ENCODE data around the gene GJA3.
A peak's percentile ranks its signal among the peaks of the same experiment; 100 is the strongest.
"Not testable (repeated sequence)": the region's sequence is repeated elsewhere in the genome, so short reads cannot be mapped to it uniquely, and the experiment has no call there.

The GJA3 gene

DNA sequence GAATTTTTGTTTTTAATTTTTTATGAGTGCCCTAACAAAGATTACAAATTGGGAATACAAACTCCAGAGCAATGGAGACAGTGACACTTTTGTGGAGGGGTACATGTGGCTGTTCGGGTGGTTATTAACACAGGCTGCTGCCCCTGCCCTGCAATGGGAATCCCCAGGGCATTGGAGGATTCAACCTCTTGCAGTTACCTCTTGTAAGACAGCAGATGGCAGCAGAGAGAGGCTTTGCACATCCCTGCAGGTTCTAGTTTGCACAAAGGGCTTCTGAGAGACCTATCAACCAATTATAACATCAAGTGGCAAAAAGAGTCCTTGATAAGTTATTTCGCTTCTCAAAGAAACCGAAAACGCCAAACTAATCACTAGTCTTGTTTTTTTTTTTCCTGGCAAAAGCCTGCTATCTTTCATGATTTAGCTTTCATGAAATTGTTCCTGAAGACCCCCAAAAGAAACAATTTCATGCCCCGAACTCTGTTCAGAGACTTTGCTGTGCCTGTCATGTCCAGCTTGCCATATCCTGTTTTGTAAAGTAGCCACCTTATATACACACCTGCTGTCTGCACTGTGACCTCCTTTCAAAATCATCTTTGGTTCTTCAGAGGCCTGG lies 21.5 kb upstream of the GJA3 start:
- DNase-seq, result peak; percentile 59

DNA sequence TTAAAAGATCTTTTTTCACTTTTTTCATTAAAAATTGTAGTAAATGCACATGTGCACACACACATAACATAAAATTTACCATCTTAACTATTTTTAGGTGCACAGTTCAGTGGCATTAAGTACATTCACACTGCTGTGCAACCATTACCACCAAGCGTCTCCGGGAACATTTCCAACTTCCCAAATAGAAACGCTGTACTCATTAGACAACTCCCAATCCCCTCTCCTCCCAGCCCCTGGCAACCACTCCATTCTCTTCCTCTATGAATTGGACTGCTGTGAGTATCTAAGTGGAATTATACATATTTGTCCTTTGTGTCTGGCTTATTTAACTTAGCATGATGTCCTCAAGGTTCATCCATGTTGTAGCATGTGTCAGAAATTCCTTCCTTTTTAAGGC lies 20.3 kb upstream of the GJA3 start:
- no peak for DNase-seq

DNA sequence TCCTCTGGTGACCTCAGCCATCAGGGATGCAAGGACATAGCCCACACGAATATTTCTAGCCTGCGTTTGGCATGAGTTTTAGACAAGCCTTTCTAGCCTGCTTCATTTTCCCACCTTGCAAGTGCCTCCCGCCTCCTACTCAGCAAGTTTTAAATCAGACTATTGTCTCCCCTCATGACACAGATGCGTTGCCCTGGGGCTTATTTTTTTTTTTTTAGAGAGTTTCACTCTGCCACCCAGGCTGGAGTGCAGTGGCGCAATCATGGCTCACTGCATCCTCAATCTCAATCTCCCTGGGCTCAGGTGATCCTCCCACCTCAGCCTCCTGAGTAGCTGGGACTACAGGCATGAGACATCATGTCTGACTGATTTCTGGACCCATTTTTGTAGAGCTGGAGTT lies 17.3 kb upstream of the GJA3 start:
- DNase-seq, result no peak

DNA sequence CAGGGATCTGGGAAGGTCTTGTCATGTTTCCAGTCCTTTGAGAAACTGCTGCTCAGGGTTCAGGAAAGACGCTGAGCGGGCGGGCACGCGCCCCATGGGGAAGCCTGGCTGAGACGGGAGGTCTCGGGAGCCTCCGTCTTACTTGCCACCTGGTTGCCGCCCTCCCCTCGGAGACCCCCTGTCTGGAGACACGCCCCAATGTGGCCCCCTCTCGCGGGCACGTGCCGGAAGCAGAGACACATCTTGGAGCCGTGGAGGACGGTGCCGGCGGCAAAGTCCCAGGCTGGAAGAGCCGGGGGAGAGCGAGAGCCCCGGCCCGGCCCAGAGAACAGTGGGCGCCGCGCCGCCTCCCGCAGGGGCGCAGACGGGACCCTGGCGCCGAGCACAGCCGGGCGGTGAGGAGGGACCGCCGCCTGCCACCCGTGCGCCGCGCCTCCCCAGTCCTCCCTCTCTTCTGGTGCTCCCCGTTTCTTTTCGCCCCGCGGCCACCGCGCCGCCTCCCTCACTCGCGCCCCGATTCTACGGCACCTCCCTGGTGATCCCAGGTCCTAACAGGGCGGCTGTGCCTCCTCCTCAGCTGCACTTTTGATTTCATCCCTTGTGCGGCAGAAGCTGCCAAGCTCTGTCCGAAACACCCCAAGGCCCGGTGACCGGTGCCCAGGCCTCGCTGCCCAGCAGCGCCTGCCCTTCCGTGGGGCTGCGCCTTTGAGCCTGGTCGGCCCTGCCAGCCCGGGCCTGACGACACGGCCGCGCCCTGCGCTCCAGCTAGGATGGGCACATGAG lies 16.4 kb upstream of the GJA3 start:
- DNase-seq, result no peak

GRCh38 chr13:20175907-20176652 lies 15.2 kb upstream of the GJA3 start:
- DNase-seq, result no peak

GRCh38 chr13:20175406-20175794 lies 14.5 kb upstream of the GJA3 start:
- DNase-seq, result no peak

- peak; percentile 64 for DNase-seq
Observed at GRCh38 chr13:20174656-20175405, 14.0 kb upstream of the GJA3 start.

DNA sequence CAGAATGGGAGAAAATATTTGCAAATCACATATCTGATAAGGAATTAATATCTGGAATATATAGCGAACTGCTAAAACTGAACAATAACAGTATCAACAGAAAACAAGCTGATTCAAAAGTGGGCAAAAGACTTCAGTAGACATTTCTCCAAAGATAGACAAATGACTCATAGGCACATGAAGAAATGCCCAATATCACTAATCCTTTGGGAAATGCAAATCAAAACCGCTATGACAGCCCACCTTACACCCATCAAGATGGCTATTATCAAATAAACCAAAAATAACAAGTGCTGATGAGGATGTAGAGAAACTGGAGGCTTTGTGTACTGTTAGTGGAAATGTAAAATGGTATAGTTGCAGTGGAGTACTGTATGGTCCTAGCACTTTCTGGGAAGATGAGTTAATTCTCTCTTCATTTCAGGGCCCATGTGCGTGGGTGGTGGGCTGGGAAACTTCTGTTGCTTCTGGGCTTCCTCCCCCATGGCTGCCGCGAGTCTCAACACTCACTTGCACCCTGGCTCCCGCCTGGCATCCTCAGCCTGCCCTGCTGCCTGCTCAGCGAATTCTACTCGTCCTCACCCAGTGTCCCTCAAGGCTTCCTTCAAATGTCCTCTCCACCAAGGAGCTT lies 12.4 kb upstream of the GJA3 start:
- no peak for DNase-seq

- DNase-seq, result no peak
Observed at GRCh38 chr13:20171364-20171763, 10.5 kb upstream of the GJA3 start.

GRCh38 chr13:20170921-20171320 lies 10.1 kb upstream of the GJA3 start:
- DNase-seq, result no peak

DNA sequence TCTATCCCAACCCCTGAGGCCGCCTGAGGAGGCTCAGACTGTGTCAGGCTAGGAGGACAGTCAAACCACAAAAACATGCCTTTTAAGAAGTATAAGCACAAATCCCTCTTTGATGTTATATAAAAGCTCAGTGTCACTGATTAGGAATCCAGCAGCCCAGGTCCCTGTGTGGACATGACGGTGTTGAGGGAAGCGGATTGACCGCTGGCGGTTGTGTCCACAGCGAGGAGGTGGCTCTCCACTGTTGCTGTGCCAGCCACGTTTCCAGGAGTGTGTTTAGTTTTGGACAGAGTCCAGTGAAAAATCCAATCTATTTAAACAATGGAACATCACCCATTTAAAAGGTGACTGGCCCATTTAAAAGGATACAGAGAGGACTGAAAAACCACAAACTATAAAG lies 7.5 kb upstream of the GJA3 start:
- DNase-seq, result no peak

GRCh38 chr13:20165417-20166257 lies 4.8 kb upstream of the GJA3 start:
- DNase-seq, result no peak

DNA sequence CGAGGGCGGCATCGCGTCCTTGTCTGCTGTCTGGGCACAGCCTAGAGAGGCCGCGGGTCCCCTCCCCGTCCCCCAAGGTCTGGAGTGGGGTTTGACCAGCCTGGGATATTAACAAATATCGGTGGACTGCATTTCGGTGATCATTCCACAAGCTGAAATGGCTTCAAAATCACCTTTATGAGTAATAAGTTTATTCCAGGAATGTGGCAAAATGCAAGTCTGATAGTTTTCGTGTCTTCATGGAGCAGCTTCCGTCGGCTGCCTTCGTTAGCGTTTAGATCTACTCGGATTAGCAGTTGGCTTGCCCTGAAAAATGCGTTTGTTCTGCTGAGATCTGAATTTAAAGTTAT lies 1.1 kb upstream of the GJA3 start:
- no peak for DNase-seq

GRCh38 chr13:20161275-20161950 lies 561 bp upstream of the GJA3 start:
- DNase-seq, result peak; percentile 54

DNA sequence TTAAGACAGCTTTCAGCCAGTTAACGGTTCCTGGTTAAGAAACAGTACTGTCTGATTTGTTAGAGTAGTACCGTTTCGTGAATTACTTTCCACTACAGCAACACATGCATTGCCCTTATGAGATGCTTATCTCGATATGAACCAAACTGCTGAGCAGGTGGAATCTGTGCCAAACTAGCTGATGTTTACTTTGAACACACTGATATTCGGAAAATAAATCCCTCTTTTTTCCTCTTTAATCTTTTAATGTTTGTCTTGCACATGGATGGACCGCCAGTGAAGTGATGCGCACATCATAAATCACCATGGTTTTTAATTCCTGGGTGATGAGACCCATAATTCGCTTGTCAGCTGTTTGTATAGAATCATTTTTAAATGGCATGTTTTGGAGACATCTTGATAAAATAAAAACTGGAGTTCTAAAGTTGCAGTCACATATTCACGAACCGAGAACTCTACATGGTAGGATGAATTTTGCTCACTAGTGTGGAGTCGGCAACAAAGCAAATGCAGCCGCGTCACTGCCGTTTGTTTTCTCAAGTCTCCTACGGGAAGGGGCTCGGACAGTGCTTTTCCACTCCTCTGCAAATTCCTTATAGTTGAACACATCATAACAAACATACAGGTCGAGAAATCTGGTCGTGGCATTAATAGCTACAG lies 1.1 kb downstream of the GJA3 start:
- DNase-seq, result no peak

DNA sequence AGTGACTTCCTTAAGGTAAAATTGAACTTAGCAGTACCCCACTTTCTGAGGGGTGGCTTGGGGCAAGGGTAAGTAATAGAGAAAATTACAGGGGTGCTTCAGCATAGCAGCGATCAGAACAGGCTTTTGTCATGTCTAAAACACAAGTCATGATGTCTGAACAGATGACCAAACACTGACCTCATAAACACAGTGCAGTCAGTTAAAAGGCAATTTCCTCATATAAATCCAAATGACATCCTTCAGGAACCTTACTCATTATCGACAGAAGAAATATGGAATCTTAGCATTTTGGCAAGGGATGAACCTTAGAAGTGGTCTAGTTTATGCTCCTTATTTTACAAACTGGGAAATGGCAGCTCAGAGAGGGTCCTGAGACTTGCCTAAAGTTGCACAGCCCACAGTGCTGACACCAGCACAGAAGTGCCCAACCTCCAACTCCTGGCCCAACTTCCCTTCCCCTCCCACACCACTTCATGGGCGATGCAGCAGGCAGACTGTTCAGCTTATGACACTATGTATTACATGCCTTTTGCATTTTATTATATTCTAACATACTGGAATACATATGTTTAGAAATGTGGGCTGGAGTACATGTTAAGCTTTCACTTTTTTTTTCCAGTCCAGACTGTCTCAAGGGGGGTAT lies 3.6 kb downstream of the GJA3 start:
- DNase-seq, result no peak

- DNase-seq, result no peak
Observed at GRCh38 chr13:20156702-20157101, 4.2 kb downstream of the GJA3 start.

DNA sequence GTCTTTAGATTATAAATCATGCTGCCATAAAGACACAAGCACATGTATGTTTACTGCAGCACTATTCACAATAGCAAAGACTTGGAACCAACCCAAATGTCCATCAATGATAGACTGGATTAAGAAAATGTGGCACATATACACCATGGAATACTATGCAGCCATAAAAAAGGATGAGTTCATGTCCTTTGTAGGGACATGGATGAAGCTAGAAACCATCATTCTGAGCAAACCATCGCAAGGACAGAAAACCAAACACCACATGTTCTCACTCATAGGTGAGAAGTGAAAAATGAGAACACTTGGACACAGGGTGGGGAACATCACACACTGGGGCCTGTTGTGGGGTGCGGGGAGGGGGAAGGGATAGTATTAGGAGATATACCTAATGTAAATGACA lies 7.6 kb downstream of the GJA3 start:
- DNase-seq, result not testable (repeated sequence)

- no peak for DNase-seq
Observed at GRCh38 chr13:20151612-20152011, 9.2 kb downstream of the GJA3 start.

DNA sequence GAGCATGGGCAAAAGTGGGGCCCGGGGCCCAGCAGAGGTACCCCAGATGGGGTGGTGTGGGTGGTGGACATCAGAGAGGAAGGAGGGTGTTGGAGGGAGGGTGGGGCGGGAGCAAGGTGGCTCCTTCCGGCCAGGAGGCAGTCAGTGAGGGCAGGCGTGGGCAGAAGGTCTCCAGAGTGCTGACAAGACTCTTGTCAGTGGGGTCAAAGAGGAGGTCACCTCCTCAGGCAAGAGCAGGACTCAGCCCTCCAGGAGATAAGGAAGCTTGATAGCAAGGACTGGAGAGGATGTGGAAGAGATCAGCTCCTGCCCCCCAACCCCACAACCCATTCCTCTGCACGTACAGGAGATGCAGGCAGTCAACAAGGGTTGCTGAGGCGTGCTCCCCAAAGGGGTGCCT lies 9.8 kb downstream of the GJA3 start:
- no peak for DNase-seq

Measured in CD4-positive, alpha-beta T cell treated with Interleukin-6 for 4 hours (primary cell).